K562 (cell line): ENCODE data around the gene UHMK1. TPM values are rescaled to one million over a fixed set of nuclear protein-coding genes. Genes with fewer than 3 reads are reported as not detected.

ENCODE experiments used
- BCOR ChIP-seq: fragments of 450-650 bp; IDR thresholded peaks from 2 replicates; pipeline ENCODE4 v1.6.1; 2016
- FOXP1 ChIP-seq: sonication (generic); formaldehyde crosslinking; IDR thresholded peaks from 2 replicates; pipeline ENCODE4 v1.8.0; 2022; ENCODE audit warnings: mild to moderate bottlenecking, missing genetic modification reagents
- JUND ChIP-seq, 2 experiments: IDR thresholded peaks; 2 replicates in 1 of 2; 3 replicates in 1 of 2; pipeline ENCODE4 v1.6.1; 2011; ENCODE audit warnings: borderline replicate concordance in 2 of 2, low read depth in 2 of 2, low read length in 2 of 2, improper control_type of control experiment in 1 of 2, missing biosample characterization in 1 of 2, missing genetic modification characterization in 1 of 2, missing genetic modification reagents in 1 of 2
- SIX5 ChIP-seq, 2 experiments: IDR thresholded peaks; 2 replicates each; pipeline ENCODE4 v1.6.1; 2011; ENCODE audit warnings: low read length in 2 of 2, borderline replicate concordance in 1 of 2, low read depth in 1 of 2, mild to moderate bottlenecking in 1 of 2, moderate library complexity in 1 of 2; ENCODE audit not compliant: insufficient read depth in 1 of 2
- TCF7 ChIP-seq: sonication (generic); IDR thresholded peaks from 2 replicates; pipeline ENCODE4 v1.6.1; 2016; ENCODE audit warnings: antibody characterized with exemption, borderline replicate concordance
- WHSC1 ChIP-seq: IDR thresholded peaks from one replicate; pipeline ENCODE4 v1.6.1; 2012; ENCODE audit warnings: low read length, control low read depth, inconsistent platforms
- ZNF133 ChIP-seq: fragments of 250-450 bp; sonication (Bioruptor Pico); IDR thresholded peaks from 2 replicates; pipeline ENCODE4 v1.4.0; 2020; ENCODE audit warnings: mild to moderate bottlenecking
- polyA plus RNA-seq, 8 experiments: library from polyadenylated mRNA; depleted of rRNA in 4 of 8; stranded (reverse) in 5 of 8; unstranded in 3 of 8; fragments of >200 nt; fragmentation: Nextera tagmentation in 2 of 8; fragmentation: Illumina TruSeq in 1 of 8; extraction: Ambion mirVana in 2 of 8; extraction: Trizol in 1 of 8; gene quantifications; 2 replicates each; pipeline versions ENCODE4 v1.2.1 to v1.2.3, GENCODE V29; 2011 to 2014; ENCODE audit warnings: inconsistent platforms in 1 of 8, missing spikeins in 1 of 8
- total RNA-seq, 7 experiments: library from RNA; depleted of rRNA in 6 of 7; stranded (reverse); fragments of >200 nt in 6 of 7; fragmentation: Illumina TruSeq in 2 of 7; extraction: Trizol in 2 of 7; gene quantifications; 2 replicates each; pipeline versions ENCODE4 v1.2.1 to v1.2.3, GENCODE V29; 2011 to 2021; ENCODE audit warnings: low replicate concordance in 1 of 7
- TF ChIP-seq, protein P1 (sequence below): sonication (generic); formaldehyde crosslinking; IDR thresholded peaks from 2 replicates; pipeline ENCODE4 v1.8.1; 2023; ENCODE audit warnings: mild to moderate bottlenecking, missing genetic modification reagents
- TF ChIP-seq, protein P2 (sequence below): sonication (generic); formaldehyde crosslinking; IDR thresholded peaks from 2 replicates; pipeline ENCODE4 v1.8.0; 2022; ENCODE audit warnings: mild to moderate bottlenecking, missing genetic modification reagents
- TF ChIP-seq, protein P3 (sequence below): sonication (generic); formaldehyde crosslinking; IDR thresholded peaks from 2 replicates; pipeline ENCODE4 v1.8.0; 2022; ENCODE audit warnings: mild to moderate bottlenecking, missing genetic modification reagents
- TF ChIP-seq, protein P4 (sequence below): fragments of 450-650 bp; formaldehyde crosslinking; IDR thresholded peaks from 2 replicates; pipeline ENCODE4 v1.4.0; 2020; ENCODE audit warnings: mild to moderate bottlenecking

The UHMK1 gene
- total and polyA plus RNA-seq, 9 of the 15 experiments (the other 6 are each of a cell fraction or from before 2014, with no cell fraction given) = 13.1 to 72.4 (median 38.3) TPM

DNA sequence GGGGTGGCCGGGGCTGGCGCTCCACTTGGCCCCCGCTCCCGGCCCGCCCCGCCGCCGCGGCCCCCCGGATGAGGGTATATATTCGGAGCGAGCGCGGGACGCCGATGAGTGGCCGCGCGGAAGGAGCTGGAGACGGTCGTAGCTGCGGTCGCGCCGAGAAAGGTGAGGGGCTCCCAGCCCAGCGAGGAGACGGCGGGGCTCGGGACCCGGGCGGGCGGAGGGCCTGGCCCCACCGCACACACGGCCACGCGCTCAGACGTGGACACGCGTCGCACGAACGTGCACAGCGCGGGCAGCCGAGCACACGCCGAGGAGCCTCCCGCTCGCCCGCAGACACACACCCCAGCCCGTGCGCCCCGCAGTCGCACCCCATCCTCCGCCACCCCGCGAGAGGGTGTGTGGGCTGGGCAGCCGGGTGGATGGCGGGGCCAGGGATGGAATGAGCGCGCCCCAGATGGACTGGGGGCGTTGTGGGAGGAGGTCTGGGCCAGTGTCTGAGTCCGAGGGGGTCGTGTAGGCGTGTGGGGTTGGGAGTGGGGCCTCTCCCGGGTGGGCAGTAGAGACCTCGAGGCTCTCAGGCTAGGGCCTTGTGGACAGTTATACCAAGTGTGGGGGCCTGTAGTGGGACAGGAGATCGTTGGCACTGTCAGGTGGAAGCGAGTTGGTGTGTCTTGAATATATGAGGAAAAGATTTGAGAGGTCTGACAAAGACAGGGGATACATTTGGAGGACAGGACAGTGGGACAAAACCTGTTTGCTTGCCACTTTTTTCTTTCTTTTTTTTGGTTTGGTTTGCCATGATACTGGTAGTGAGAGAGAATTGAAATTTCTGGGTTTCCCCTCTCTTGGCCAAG lies 64.2 kb downstream of the UHMK1 start, which contains the start of gene UAP1 (continued):
- TF ChIP-seq, protein P1, sequence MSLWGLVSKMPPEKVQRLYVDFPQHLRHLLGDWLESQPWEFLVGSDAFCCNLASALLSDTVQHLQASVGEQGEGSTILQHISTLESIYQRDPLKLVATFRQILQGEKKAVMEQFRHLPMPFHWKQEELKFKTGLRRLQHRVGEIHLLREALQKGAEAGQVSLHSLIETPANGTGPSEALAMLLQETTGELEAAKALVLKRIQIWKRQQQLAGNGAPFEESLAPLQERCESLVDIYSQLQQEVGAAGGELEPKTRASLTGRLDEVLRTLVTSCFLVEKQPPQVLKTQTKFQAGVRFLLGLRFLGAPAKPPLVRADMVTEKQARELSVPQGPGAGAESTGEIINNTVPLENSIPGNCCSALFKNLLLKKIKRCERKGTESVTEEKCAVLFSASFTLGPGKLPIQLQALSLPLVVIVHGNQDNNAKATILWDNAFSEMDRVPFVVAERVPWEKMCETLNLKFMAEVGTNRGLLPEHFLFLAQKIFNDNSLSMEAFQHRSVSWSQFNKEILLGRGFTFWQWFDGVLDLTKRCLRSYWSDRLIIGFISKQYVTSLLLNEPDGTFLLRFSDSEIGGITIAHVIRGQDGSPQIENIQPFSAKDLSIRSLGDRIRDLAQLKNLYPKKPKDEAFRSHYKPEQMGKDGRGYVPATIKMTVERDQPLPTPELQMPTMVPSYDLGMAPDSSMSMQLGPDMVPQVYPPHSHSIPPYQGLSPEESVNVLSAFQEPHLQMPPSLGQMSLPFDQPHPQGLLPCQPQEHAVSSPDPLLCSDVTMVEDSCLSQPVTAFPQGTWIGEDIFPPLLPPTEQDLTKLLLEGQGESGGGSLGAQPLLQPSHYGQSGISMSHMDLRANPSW (CRISPR knock-in tag) = no peak; the same call in 1 of the 2 replicates
- no peak for TF ChIP-seq TCF7
- no peak for TF ChIP-seq ZNF133
- TF ChIP-seq, protein P2, sequence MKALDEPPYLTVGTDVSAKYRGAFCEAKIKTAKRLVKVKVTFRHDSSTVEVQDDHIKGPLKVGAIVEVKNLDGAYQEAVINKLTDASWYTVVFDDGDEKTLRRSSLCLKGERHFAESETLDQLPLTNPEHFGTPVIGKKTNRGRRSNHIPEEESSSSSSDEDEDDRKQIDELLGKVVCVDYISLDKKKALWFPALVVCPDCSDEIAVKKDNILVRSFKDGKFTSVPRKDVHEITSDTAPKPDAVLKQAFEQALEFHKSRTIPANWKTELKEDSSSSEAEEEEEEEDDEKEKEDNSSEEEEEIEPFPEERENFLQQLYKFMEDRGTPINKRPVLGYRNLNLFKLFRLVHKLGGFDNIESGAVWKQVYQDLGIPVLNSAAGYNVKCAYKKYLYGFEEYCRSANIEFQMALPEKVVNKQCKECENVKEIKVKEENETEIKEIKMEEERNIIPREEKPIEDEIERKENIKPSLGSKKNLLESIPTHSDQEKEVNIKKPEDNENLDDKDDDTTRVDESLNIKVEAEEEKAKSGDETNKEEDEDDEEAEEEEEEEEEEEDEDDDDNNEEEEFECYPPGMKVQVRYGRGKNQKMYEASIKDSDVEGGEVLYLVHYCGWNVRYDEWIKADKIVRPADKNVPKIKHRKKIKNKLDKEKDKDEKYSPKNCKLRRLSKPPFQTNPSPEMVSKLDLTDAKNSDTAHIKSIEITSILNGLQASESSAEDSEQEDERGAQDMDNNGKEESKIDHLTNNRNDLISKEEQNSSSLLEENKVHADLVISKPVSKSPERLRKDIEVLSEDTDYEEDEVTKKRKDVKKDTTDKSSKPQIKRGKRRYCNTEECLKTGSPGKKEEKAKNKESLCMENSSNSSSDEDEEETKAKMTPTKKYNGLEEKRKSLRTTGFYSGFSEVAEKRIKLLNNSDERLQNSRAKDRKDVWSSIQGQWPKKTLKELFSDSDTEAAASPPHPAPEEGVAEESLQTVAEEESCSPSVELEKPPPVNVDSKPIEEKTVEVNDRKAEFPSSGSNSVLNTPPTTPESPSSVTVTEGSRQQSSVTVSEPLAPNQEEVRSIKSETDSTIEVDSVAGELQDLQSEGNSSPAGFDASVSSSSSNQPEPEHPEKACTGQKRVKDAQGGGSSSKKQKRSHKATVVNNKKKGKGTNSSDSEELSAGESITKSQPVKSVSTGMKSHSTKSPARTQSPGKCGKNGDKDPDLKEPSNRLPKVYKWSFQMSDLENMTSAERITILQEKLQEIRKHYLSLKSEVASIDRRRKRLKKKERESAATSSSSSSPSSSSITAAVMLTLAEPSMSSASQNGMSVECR (CRISPR knock-in tag) = peak; percentile 98
- peak; percentile 97 for TF ChIP-seq FOXP1 (CRISPR knock-in tag)
- TF ChIP-seq WHSC1 = no peak
- TF ChIP-seq, protein P3, sequence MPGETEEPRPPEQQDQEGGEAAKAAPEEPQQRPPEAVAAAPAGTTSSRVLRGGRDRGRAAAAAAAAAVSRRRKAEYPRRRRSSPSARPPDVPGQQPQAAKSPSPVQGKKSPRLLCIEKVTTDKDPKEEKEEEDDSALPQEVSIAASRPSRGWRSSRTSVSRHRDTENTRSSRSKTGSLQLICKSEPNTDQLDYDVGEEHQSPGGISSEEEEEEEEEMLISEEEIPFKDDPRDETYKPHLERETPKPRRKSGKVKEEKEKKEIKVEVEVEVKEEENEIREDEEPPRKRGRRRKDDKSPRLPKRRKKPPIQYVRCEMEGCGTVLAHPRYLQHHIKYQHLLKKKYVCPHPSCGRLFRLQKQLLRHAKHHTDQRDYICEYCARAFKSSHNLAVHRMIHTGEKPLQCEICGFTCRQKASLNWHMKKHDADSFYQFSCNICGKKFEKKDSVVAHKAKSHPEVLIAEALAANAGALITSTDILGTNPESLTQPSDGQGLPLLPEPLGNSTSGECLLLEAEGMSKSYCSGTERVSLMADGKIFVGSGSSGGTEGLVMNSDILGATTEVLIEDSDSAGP = 0 out of 2 replicates have a peak, but pooled peaks have one; percentile 39
- TF ChIP-seq, protein P4, sequence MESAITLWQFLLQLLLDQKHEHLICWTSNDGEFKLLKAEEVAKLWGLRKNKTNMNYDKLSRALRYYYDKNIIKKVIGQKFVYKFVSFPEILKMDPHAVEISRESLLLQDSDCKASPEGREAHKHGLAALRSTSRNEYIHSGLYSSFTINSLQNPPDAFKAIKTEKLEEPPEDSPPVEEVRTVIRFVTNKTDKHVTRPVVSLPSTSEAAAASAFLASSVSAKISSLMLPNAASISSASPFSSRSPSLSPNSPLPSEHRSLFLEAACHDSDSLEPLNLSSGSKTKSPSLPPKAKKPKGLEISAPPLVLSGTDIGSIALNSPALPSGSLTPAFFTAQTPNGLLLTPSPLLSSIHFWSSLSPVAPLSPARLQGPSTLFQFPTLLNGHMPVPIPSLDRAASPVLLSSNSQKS (CRISPR knock-in tag) = no peak
- TF ChIP-seq BCOR = peak; percentile 59; the same call in 1 of the 2 replicates
- no peak for TF ChIP-seq JUND (IDR thresholded peaks at IDR 0.05; ENCODE audit: borderline replicate concordance, low read depth, low read length)
- TF ChIP-seq JUND (tag; IDR thresholded peaks at IDR 0.05; ENCODE audit: borderline replicate concordance, low read depth, low read length) = no peak; the same call in 2 of the 3 replicates
- no peak for TF ChIP-seq SIX5 (IDR thresholded peaks at IDR 0.05; ENCODE audit: borderline replicate concordance in 1 of 2, insufficient read depth in 1 of 2, low read depth in 1 of 2, low read length in 2 of 2)
